HK-2 (cell line): Measurements from ENCODE around the gene BCAR3.
A peak's percentile ranks its signal among the peaks of the same experiment; 100 is the strongest.
"Not testable (repeated sequence)": the region's sequence is repeated elsewhere in the genome, so short reads cannot be mapped to it uniquely, and the experiment has no call there.

Source experiments
- DNase-seq: peaks from one replicate; pipeline ENCODE4 v3.0.0-alpha.2; 2018; ENCODE audit not compliant: unreplicated experiment

Gene BCAR3

GRCh38 chr1:93689521-93690223, 8.0 kb upstream of the BCAR3 start:
- no peak for DNase-seq

GRCh38 chr1:93687542-93687941, 5.9 kb upstream of the BCAR3 start:
- DNase-seq, result no peak

DNA sequence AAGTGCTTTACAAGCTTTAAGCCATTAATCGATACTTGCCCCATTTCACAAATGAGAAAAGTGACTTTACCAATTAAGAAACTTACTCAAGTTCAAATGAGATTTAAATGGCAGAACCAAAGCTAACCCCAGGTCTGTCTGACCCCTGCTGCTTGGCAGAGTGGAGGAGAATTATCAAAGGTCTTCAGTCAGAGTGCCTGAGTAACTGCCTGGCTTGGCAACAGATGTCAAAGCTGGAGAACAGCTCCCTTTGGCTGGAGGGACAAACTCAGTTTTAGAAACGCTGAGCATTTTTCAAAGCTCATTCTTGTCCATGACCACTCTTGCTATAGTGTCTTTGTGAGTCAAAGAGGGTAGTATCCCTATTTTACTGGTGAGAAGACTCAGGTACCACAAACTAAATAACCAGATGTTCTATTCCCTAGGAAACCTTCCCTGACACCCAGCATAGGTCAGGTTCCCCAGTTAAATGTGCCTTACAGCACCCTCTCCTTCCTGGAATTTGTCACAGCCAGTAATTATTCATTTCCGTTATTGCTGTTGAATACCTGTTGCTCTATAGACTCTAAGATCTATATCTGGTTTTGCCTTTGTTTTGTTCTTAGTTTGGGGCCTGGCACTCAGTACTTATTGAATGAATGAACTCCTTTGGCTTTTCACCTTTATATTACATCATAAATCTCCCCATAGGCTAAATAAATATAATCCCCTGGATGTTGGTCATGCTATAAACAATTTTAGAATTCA, 5.0 kb upstream of the BCAR3 start:
- no peak for DNase-seq

GRCh38 chr1:93685918-93686317, 4.3 kb upstream of the BCAR3 start:
- no peak for DNase-seq

- no peak for DNase-seq
These were observed 1.6 kb upstream of the BCAR3 start for GRCh38 chr1:93683234-93683633.

DNA sequence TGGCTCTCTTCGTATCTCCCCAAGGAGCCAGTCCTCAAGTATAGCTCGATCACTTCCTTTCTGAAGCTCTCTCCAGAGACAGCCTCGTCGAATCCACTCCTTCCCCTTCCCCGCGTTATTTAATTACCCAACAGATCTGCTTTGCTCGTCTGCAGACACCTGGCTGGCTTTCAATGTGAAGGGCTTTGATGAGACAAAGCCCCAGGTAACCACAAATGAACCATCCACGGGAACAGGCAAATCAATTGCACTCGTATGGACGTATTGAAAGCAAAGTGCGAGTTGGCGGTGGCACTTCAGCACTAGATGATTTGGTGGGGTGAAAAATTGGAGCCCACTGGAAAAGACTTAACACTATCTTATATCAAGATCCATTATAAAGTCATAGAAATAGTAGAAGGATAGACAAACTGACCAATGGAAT, 364 bp upstream of the BCAR3 start:
- no peak for DNase-seq

GRCh38 chr1:93680420-93681100, 1.1 kb downstream of the BCAR3 start:
- peak; percentile 85 for DNase-seq

- no peak for DNase-seq
These were observed 1.6 kb downstream of the BCAR3 start for GRCh38 chr1:93680076-93680419.

DNA sequence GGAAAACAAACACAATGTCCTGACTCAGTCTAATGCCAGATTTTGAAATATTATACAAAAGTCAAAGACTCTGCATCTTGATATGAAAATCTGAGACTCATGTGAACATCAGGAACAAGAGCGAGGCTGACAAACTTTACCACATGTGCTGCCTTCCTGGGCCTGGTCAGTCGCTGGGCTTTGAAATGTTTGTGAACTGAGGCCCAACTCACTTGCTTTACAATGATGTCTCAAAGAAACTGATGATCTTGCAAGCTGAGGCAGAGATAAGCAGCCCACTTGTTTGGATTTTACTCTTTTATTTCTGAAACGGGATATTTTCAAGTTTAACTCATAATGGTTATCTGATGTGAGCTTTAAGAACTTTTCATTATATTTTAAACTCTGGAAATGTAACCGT, 2.1 kb downstream of the BCAR3 start:
- no peak for DNase-seq

DNA sequence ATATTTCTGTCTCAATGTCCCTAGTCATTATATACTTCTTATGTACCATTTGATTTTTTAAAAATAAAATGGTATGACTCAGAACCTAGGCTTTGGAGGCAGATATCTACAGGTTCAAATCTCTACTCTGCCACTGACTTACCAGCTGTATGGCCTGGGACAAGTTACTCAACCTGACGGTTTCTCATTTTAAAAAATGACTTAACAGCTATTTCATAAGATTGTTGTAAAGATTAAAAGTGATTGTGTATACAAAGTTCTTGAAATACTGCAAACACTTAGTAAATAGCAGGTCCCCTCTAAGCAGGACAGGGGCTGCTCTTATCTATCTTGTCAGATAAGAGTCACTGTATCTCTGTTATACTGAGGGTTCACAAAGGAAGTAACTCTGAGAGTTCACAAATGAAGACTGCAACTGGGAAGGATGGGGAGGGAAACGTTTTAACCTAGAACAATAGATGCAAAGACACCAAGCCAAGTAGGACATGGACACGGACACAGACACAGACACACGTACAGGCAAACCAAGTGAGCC, 2.6 kb downstream of the BCAR3 start:
- no peak for DNase-seq

- no peak for DNase-seq
These were observed 3.1 kb downstream of the BCAR3 start for GRCh38 chr1:93678491-93678890.

DNA sequence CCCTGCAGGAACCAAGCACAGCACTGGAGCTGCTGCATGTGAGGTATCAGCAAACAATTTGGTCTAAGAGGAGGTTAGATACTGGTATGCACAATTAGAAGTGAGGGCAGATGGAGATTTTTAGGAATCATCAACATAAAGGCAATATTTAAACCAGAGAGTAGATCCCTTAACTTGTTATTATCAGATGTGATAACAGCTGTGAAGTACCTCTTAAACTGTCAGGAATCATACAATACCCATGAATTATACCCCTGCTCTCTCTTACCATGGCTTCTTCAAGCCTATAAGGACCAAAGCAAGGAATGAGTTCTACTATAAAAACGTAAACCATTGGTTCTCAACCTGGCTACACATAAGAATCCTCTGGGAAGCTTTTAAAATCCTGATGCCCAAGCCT, 3.9 kb downstream of the BCAR3 start:
- DNase-seq, result no peak

- no peak for DNase-seq
These were observed 5.2 kb downstream of the BCAR3 start for GRCh38 chr1:93676427-93676826.

GRCh38 chr1:93675931-93676330, 5.7 kb downstream of the BCAR3 start:
- no peak for DNase-seq

DNA sequence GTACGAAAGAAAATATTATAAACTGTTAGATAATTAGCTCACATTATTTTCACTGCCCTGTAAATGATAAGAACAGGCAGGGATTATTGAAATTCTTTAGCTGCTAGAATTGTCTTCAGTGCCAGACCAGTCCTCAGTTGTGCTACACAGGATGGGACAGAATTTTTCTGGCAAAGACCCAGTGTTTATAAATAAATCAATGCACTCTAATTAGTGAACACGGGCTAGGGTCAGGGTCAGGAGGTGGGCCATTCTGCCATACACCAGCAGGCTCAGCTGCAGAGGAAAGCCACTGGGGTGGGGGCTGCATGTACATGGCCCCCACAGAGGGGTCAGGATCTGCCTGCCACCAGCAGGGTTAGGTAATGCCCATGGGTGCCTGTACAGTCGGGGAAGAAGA, 6.4 kb downstream of the BCAR3 start:
- no peak for DNase-seq

DNA sequence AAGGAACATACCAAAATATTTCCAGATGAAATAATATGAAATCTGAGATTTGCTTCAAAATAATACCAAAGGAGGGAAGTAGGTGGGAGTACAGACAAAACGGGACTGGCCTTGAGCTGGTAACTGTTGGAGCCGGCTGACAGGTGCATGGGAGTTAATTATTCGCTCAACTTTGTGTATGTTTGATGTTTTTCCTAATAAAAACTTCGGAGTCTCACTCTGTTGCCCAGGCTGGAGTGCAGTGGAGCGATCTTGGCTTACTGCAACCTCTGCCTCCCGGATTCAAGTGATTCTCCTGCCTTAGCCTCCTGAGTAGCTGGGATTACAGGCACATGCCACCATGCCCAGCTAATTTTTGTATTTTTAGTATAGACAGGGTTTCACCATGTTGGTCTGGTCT, 7.6 kb downstream of the BCAR3 start:
- DNase-seq, result not testable (repeated sequence)

DNA sequence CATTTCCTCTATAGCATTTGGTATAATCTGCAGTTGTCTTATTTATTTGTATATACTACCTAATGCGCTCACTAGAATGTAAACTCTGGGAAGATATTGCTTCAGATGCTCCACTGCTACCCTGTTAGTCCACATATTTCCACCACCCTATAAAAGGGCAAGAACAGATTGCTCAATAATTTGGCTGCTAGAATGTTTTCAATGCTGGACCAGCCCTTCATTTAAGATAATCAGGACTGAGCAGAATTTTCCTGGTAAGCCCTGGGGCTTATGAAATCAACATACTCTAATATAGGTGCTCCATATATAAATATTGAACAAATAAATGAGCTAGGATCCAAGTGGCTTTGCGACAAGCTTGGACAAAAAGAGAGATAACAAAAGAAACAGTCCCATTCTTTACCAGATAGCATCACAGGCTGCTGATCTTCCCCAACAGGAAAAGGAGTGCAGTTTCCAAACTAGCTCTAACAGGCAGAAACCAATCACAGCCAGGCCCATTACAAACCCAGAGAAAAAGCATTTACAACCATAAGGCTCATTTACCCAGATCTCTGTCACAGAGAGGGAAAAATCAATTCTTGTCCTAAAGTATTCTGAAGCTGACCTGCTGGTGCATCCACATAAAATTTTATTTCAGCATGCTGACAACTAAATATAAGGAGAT, 8.3 kb downstream of the BCAR3 start:
- DNase-seq, result no peak

DNA sequence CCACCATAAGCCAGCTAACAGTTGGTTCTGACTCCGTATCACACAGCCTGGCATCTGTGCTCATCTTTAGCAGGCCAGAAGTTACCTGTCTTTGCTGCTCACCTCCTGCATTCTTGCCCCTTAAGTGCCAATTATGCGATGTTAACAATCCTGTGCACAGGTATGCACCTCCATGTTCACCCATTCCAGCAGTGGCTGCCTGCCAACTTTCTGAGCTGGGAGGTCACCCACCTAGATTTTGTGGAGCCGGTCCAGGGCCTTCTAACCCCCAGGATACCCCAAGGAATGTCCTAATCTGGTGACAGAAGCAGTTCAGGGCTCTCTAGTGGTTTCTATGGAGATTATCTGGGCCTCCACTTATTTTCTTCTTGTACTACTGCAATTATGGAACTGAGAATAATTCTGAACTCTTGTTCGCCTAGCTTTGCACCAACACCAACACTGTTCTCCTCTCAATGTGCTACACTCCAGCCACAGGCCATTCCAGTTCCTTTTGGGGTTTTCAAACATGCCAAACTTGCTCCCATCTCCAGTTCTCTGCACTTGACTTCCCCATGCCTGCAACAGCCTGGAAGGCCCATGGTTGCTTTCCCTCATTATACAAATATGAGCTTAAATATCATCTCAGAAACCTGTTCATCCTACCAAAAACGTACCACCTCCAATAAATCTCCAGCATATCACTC, 9.0 kb downstream of the BCAR3 start:
- no peak for DNase-seq

- DNase-seq, result peak; percentile 60
These were observed 9.6 kb downstream of the BCAR3 start for GRCh38 chr1:93672069-93672468.

- no peak for DNase-seq
These were observed 10.5 kb downstream of the BCAR3 start for GRCh38 chr1:93671099-93671621.

DNA sequence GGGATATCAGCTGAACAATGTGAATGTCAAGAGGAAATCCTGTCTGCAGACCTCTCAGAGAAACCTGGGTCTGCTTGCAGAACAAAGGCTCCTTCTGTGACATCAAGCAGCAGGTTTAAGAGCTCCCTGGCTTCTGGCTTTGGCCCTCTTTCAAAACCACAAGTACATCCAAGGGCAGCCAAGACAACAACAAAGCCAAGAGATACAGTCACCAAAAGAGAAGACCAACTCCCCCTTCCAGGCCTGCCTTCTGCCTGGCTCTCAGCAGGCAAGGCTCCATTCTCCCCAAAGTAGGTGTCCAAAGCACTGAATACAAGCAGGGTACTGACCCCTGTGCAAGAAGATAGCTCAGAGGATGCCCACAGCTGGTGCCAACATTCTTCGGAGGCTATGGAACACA, 11.5 kb downstream of the BCAR3 start:
- no peak for DNase-seq
